Measurements from ENCODE around the gene ZNF789.

ZNF789 gene

GRCh38 chr7:99504603-99505323 lies 32.1 kb downstream of the ZNF789 start, which contains the start of gene ZKSCAN5:
ZKSCAN5 (plus strand) TSS chr7:99504662; CDS start chr7:99506045, 1,383 bp downstream.
- peak; percentile 95 for DNase-seq

GRCh38 chr7:99505324-99505662 lies 32.6 kb downstream of the ZNF789 start:
- DNase-seq, result no peak

- DNase-seq, result no peak
These were observed 41.4 kb downstream of the ZNF789 start for GRCh38 chr7:99514050-99514449.

- DNase-seq, result no peak
These were observed 48.7 kb downstream of the ZNF789 start for GRCh38 chr7:99521399-99521798.

- DNase-seq, result no peak
These were observed 53.2 kb downstream of the ZNF789 start for GRCh38 chr7:99525713-99526440.

DNA sequence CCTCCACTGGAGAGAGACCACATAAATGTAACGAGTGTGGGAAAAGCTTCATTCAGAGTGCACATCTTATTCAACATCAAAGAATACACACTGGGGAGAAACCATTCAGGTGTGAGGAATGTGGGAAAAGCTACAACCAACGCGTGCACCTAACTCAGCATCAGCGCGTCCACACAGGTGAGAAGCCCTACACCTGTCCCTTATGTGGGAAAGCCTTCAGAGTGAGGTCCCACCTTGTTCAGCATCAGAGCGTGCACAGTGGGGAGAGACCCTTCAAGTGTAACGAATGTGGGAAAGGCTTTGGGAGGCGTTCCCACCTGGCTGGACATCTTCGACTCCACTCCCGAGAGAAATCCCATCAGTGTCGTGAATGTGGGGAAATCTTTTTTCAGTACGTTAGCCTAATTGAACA lies 58.7 kb downstream of the ZNF789 start:
- no peak for DNase-seq

GRCh38 chr7:99535667-99536066 lies 63.0 kb downstream of the ZNF789 start:
- DNase-seq, result no peak

Measured in central memory CD4-positive, alpha-beta T cell (primary cell).